Lung (tissue), 12 donors: ENCODE measurements around the gene CENPA. TPM values are rescaled to one million over a fixed set of nuclear protein-coding genes. Genes with fewer than 3 reads are reported as not detected.

Source experiments
- ATAC-seq: fragments of 200-7000 bp; cut with Tn5 transposase; one replicate; pipeline ENCODE4 v1.9.1; 2020; ENCODE audit warnings: moderate number of reproducible peaks; ENCODE audit not compliant: insufficient read depth, low FRiP score
- DNase-seq, 3 donors: peaks; one replicate each; pipeline ENCODE4 v3.0.0-alpha.2; 2013 to 2017
- H3K27ac ChIP-seq, 2 donors: one replicate each; pipeline ENCODE4 v1.5.1; 2013; ENCODE audit warnings: mild to moderate bottlenecking in 2 of 2, moderate library complexity in 2 of 2, control low read depth in 1 of 2, inconsistent platforms in 1 of 2, low read depth in 1 of 2, low read length in 1 of 2
- H3K27me3 ChIP-seq, 3 donors: one replicate each; pipeline ENCODE4 v1.5.1; 2013; ENCODE audit warnings: low read length in 2 of 3; ENCODE audit not compliant: control insufficient read depth in 3 of 3, insufficient read depth in 3 of 3
- H3K36me3 ChIP-seq, 4 donors: one replicate each; pipeline ENCODE4 v1.5.1; 2013; ENCODE audit warnings: low read length in 4 of 4, mild to moderate bottlenecking in 1 of 4, moderate library complexity in 1 of 4; ENCODE audit not compliant: control insufficient read depth in 4 of 4, insufficient read depth in 4 of 4
- H3K4me1 ChIP-seq, 5 donors: one replicate each; pipeline ENCODE4 v1.5.1; 2013; ENCODE audit warnings: low read length in 5 of 5, mild to moderate bottlenecking in 2 of 5, moderate library complexity in 1 of 5; ENCODE audit not compliant: control insufficient read depth in 5 of 5, insufficient read depth in 5 of 5
- H3K4me3 ChIP-seq: one replicate; pipeline ENCODE4 v1.5.1; 2013; ENCODE audit warnings: mild to moderate bottlenecking, control low read depth, moderate library complexity
- H3K9ac ChIP-seq, 2 donors: one replicate each; pipeline ENCODE4 v1.5.1; 2013; ENCODE audit warnings: low read length in 2 of 2, control low read depth in 1 of 2; ENCODE audit not compliant: insufficient read depth in 1 of 2
- H3K9me3 ChIP-seq, 4 donors: one replicate each; pipeline ENCODE4 v1.5.1; 2013; ENCODE audit warnings: low read length in 3 of 4, mild to moderate bottlenecking in 1 of 4, moderate library complexity in 1 of 4; ENCODE audit not compliant: control insufficient read depth in 4 of 4, insufficient read depth in 3 of 4
- CTCF ChIP-seq: IDR thresholded peaks from 2 replicates; pipeline ENCODE4 v1.5.1; 2012; ENCODE audit warnings: mild to moderate bottlenecking; ENCODE audit errors: control extremely low read depth, extremely low read depth
- WGBS, 2 donors: extraction: QIAGEN DNeasy Blood & Tissue Kit; methylation state at CpG; one replicate each; pipeline ENCODE4 v1.1.7; 2013; 5-methylcytosine and 5-hydroxymethylcytosine counted together
- polyA plus RNA-seq, 2 donors: library from polyadenylated mRNA; stranded (reverse); fragments of 200-250 nt; gene quantifications; one replicate each; pipeline ENCODE4 v1.2.1, GENCODE V29; 2013
- total RNA-seq, 2 donors: library from RNA; depleted of rRNA in 1 of 2; stranded (reverse); fragments of >200 nt in 1 of 2; gene quantifications; one replicate each; pipeline ENCODE4 v1.2.1, GENCODE V29; 2014 to 2021
- donor health status: control.
- donor health status: control.
- donor health status: Bipolar disorder and iron deficiency.
- donor health status: healthy.
- donor health status: DM: yes; HTN: yes; CAD: no.

Gene CENPA
- total and polyA plus RNA-seq, 4 donors, result 0.71 to 1.5 (median 0.95) TPM

GRCh38 chr2:26801796-26802195 lies 15.9 kb downstream of the CENPA start:
- whole genome bisulfite sequencing, 2 donors, result 95 to 96% methylated on average over 7 of the region's 7 CpGs
- no peak for DNase-seq
- Histone ChIP-seq H3K36me3 (peaks cover 0 to 3% (median 0%) of the 10 kb centered on the region in 4 donors), H3K9me3 (no peaks in the 10 kb centered on the region), H3K4me3 (no peak overlapping the region), H3K27ac (no peak overlapping the region), H3K9ac (no peak overlapping the region), H3K27me3 (no peaks in the 10 kb centered on the region), H3K4me1 (no peaks in the 10 kb centered on the region)
- TF ChIP-seq CTCF, result no peak
- no peak for ATAC-seq

- Histone ChIP-seq H3K9me3 (no peaks in the 10 kb centered on the region), H3K9ac (no peak overlapping the region), H3K27ac (no peak overlapping the region), H3K36me3 (no peaks in the 10 kb centered on the region), H3K27me3 (no peaks in the 10 kb centered on the region), H3K4me3 (no peak overlapping the region), H3K4me1 (no peaks in the 10 kb centered on the region)
- DNase-seq (no peak), ATAC-seq (no peak)
- WGBS, 2 donors, result 70 to 80% methylated on average over 5 of the region's 5 CpGs
- TF ChIP-seq CTCF, result no peak
These were observed 19.4 kb downstream of the CENPA start for GRCh38 chr2:26805241-26805676.

GRCh38 chr2:26807788-26808460 lies 22.1 kb downstream of the CENPA start:
- H3K4me3 ChIP-seq, result no peak overlapping the region
- H3K27me3 ChIP-seq, result no peaks in the 10 kb centered on the region
- no peak for ATAC-seq
- no peaks in the 10 kb centered on the region for H3K4me1 ChIP-seq
- peak in 2 of 3 donors; percentile 13 to 18 for DNase-seq
- WGBS, 2 donors, result 60 to 67% methylated on average over 2 of the region's 2 CpGs
- H3K36me3 ChIP-seq, result no peaks in the 10 kb centered on the region
- no peak overlapping the region for H3K9ac ChIP-seq
- no peak overlapping the region for H3K27ac ChIP-seq
- TF ChIP-seq CTCF, result no peak
- H3K9me3 ChIP-seq, result no peaks in the 10 kb centered on the region

GRCh38 chr2:26809211-26809610 lies 23.4 kb downstream of the CENPA start:
- H3K27ac ChIP-seq, result no peak overlapping the region
- WGBS, 2 donors, result 89 to 97% methylated on average over 3 of the region's 3 CpGs
- no peak for ATAC-seq
- no peaks in the 10 kb centered on the region for H3K27me3 ChIP-seq
- no peak for TF ChIP-seq CTCF
- no peak overlapping the region for H3K4me3 ChIP-seq
- no peaks in the 10 kb centered on the region for H3K4me1 ChIP-seq
- H3K36me3 ChIP-seq, result no peaks in the 10 kb centered on the region
- no peak for DNase-seq
- no peaks in the 10 kb centered on the region for H3K9me3 ChIP-seq
- H3K9ac ChIP-seq, result no peak overlapping the region
